Measurements from ENCODE around the gene DCUN1D5.
A peak's percentile ranks its signal among the peaks of the same experiment; 100 is the strongest.

The DCUN1D5 gene

GRCh38 chr11:103091801-103092524 lies at the start of gene DCUN1D5:
DCUN1D5 (minus strand) TSS chr11:103092160; CDS start chr11:103091872, 288 bp downstream.
- Mint-ChIP-seq H3K4me1 (ENCODE audit: low read depth) (peaks cover 24% of the 10 kb centered on the region), H3K9me3 (peaks cover 5% of the 10 kb centered on the region), H3K36me3 (ENCODE audit: low read depth) (peaks cover 3% of the 10 kb centered on the region), H3K27ac (peak within 1 kb of the TSS; percentile 94), H3K27me3 (ENCODE audit: low read depth) (no peaks in the 10 kb centered on the region), H3K4me3 (peak within 1 kb of the TSS; percentile 90)

DNA sequence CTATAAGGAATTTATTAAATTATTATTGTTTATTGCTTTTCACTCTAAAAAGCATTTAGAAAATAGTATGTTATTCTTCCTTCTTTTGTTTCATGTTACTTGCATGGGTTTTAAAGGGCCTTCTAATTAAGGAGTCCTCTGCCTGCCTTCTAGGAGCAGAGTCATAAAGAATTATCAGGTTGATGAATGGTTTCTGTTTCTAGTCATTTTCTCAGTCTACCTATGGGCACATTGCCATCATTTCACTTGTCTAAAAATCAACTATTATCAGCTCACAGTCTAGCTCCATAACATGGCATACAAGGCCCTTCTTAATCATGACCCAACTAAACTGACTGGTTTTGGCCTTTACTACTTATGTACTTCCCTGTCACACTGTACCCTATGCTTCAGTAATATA lies 33.5 kb upstream of the DCUN1D5 start:
- no peaks in the 10 kb centered on the region for H3K36me3 Mint-ChIP-seq (ENCODE audit: low read depth)
- H3K27me3 Mint-ChIP-seq (ENCODE audit: low read depth) = no peaks in the 10 kb centered on the region
- H3K4me1 Mint-ChIP-seq (ENCODE audit: low read depth) = no peaks in the 10 kb centered on the region
- H3K27ac Mint-ChIP-seq = no peak overlapping the region
- H3K9me3 Mint-ChIP-seq = no peaks in the 10 kb centered on the region
- H3K4me3 Mint-ChIP-seq = no peak overlapping the region

- no peak overlapping the region for H3K4me3 Mint-ChIP-seq
- no peak overlapping the region for H3K27ac Mint-ChIP-seq
- no peaks in the 10 kb centered on the region for H3K4me1 Mint-ChIP-seq (ENCODE audit: low read depth)
- H3K27me3 Mint-ChIP-seq (ENCODE audit: low read depth) = no peaks in the 10 kb centered on the region
- H3K9me3 Mint-ChIP-seq = no peaks in the 10 kb centered on the region
- H3K36me3 Mint-ChIP-seq (ENCODE audit: low read depth) = no peaks in the 10 kb centered on the region
Observed at GRCh38 chr11:103114836-103115235, 22.9 kb upstream of the DCUN1D5 start.

- Mint-ChIP-seq H3K4me1 (ENCODE audit: low read depth) (peaks cover 5% of the 10 kb centered on the region), H3K27ac (no peak overlapping the region), H3K9me3 (no peaks in the 10 kb centered on the region), H3K36me3 (ENCODE audit: low read depth) (no peaks in the 10 kb centered on the region), H3K4me3 (no peak overlapping the region), H3K27me3 (ENCODE audit: low read depth) (peaks cover 4% of the 10 kb centered on the region)
Observed at GRCh38 chr11:103112364-103112763, 20.4 kb upstream of the DCUN1D5 start.

DNA sequence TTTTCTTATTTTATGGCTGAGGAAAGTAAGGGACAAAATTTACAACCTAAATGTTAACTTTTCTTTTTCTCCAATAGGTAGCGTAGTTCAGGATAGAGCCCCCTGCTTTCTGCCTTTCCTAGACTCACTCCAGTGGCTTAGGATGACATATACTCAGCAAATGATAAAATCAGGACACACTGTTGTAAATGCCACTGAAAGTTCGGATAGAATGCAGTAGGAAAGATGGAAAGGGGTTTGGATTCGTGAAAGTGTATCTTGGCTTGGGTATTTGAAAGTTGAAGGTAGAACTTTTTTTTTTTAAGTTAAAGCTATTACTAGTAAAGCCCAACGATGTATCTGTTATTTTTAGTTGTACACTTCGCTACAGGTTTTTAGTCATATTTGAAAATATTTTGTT lies 19.4 kb upstream of the DCUN1D5 start:
- peaks cover 5% of the 10 kb centered on the region for H3K4me1 Mint-ChIP-seq (ENCODE audit: low read depth)

GRCh38 chr11:103110391-103110790 lies 18.4 kb upstream of the DCUN1D5 start:
- Mint-ChIP-seq H3K36me3 (ENCODE audit: low read depth) (no peaks in the 10 kb centered on the region), H3K27me3 (ENCODE audit: low read depth) (peaks cover 8% of the 10 kb centered on the region), H3K4me3 (peak overlapping the region; percentile 99), H3K4me1 (ENCODE audit: low read depth) (peaks cover 5% of the 10 kb centered on the region), H3K27ac (no peak overlapping the region), H3K9me3 (no peaks in the 10 kb centered on the region)

More for the DNA sequence above, 19.4 kb upstream of the DCUN1D5 start:
- H3K27ac Mint-ChIP-seq = no peak overlapping the region
- no peak overlapping the region for H3K4me3 Mint-ChIP-seq
- H3K36me3 Mint-ChIP-seq (ENCODE audit: low read depth) = no peaks in the 10 kb centered on the region
- no peaks in the 10 kb centered on the region for H3K9me3 Mint-ChIP-seq
- H3K27me3 Mint-ChIP-seq (ENCODE audit: low read depth) = peaks cover 4% of the 10 kb centered on the region

DNA sequence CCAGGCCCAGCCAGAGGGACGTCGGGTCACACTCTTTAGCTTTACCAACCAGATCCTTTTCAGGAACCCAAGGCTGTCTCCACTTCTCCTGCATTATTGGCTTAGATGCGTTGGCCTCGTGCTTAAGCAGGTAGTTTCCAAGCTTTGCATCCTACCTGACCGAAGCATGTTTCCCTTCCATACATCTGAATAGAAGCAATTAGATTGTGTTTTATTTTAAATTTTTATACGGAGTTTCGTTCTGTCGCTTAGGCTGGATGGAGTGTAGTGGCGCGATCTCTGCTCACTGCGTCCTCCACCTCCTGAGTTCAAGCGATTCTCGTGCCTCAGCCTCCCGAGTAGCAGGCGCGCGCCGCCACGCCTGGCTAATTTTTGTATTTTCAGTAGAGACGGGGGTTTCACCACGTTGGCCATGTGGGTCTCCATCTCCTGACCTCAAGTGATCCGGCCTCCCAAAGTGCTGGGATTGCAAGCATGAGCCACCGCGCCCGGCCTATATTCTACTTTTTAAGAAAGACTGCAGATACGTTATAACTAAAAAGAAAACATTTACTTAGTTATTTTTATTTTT lies 17.9 kb upstream of the DCUN1D5 start:
- Mint-ChIP-seq H3K27me3 (ENCODE audit: low read depth) (peaks cover 8% of the 10 kb centered on the region), H3K9me3 (no peaks in the 10 kb centered on the region), H3K4me1 (ENCODE audit: low read depth) (peaks cover 5% of the 10 kb centered on the region), H3K4me3 (peak overlapping the region; percentile 99), H3K27ac (peak overlapping the region; percentile 92), H3K36me3 (ENCODE audit: low read depth) (no peaks in the 10 kb centered on the region)

GRCh38 chr11:103108933-103109817 lies 17.2 kb upstream of the DCUN1D5 start, which contains the start of gene DYNC2H1:
DYNC2H1 (plus strand) TSS chr11:103109426; CDS start chr11:103109575, 149 bp downstream.
- peak within 1 kb of the TSS; percentile 92 for H3K27ac Mint-ChIP-seq
- peaks cover 5% of the 10 kb centered on the region for H3K4me1 Mint-ChIP-seq (ENCODE audit: low read depth)
- peaks cover 13% of the 10 kb centered on the region for H3K27me3 Mint-ChIP-seq (ENCODE audit: low read depth)
- no peaks in the 10 kb centered on the region for H3K9me3 Mint-ChIP-seq
- no peaks in the 10 kb centered on the region for H3K36me3 Mint-ChIP-seq (ENCODE audit: low read depth)
- peak within 1 kb of the TSS; percentile 99 for H3K4me3 Mint-ChIP-seq

DNA sequence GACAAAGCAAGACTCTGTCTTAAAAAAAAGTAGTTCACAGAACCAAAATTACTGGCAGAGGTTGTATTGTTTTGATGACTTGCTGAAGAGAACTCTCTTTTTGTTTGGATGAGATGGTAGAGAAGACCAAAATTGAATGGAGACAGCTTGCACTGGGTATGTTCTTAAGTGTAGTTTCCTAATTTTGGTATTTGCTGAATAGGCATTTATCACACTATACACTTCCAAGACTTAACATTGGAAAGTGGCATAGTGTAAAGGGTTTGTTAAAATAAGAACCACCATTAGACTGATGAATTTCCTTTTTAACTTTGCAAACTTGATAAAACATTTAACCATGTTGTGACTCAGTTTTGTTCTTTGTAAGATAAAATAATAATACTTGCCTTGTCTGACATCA lies 5.3 kb upstream of the DCUN1D5 start:
- Mint-ChIP-seq H3K36me3 (ENCODE audit: low read depth) (peaks cover 1% of the 10 kb centered on the region), H3K27me3 (ENCODE audit: low read depth) (peaks cover 9% of the 10 kb centered on the region), H3K27ac (no peak overlapping the region), H3K9me3 (peaks cover 5% of the 10 kb centered on the region), H3K4me3 (no peak overlapping the region), H3K4me1 (ENCODE audit: low read depth) (peaks cover 3% of the 10 kb centered on the region)

- Mint-ChIP-seq H3K4me3 (peak overlapping the region; percentile 90), H3K27me3 (ENCODE audit: low read depth) (no peaks in the 10 kb centered on the region), H3K9me3 (peaks cover 5% of the 10 kb centered on the region), H3K27ac (peak overlapping the region; percentile 94), H3K36me3 (ENCODE audit: low read depth) (peaks cover 3% of the 10 kb centered on the region), H3K4me1 (ENCODE audit: low read depth) (peaks cover 26% of the 10 kb centered on the region)
Observed at GRCh38 chr11:103091064-103091800, 728 bp downstream of the DCUN1D5 start.

DNA sequence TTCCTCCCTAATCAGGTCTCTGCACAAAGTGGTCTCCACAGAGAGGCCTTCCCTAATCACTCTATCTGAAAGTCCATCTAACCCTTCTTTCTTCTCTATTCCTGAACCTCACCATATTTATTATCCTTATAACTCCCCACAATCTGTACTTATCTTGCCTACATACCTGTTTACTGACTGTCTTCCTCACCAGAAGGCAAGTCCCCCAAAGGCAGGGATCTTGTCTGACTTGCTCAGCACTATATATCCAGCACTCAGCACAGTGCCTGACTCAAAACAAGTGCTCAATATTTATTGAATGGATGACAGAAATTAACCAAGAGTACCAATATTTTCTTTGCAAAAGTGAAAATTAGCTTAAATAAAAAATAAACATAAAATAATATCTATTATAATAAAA lies 5.5 kb downstream of the DCUN1D5 start:
- peak overlapping the region; percentile 32 for H3K27ac Mint-ChIP-seq
- H3K4me3 Mint-ChIP-seq = no peak overlapping the region
- H3K27me3 Mint-ChIP-seq (ENCODE audit: low read depth) = no peaks in the 10 kb centered on the region
- H3K4me1 Mint-ChIP-seq (ENCODE audit: low read depth) = peaks cover 24% of the 10 kb centered on the region
- peaks cover 5% of the 10 kb centered on the region for H3K36me3 Mint-ChIP-seq (ENCODE audit: low read depth)
- H3K9me3 Mint-ChIP-seq = no peaks in the 10 kb centered on the region

DNA sequence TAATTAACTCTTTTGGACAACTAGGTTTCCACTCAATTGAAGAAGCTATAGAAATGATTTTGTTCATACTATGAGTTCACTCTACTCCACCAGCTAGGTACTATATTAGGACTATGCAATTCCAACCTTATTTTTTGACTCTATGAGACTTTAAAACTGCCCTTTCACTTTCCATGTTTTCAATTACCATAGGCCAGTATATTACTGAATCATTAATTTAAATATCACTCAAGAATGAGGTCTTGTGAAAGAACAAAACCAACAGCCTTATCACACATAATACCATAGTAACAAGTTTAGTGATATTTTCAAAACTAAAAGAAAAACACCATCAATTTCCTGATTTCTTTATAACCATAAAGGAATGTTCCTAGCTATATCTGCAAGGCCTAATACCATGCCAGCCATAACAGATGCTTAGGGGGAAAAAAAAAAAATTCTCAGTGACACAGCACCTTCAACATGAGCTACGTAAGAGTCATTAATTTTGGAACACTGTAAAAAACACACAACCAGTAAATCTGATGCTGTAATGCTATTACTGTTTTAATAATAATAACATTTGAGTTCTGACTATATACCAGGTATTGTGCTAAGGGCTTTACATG lies 6.1 kb downstream of the DCUN1D5 start:
- no peak overlapping the region for H3K27ac Mint-ChIP-seq

GRCh38 chr11:103079833-103080232 lies 12.1 kb downstream of the DCUN1D5 start:
- no peaks in the 10 kb centered on the region for H3K4me1 Mint-ChIP-seq (ENCODE audit: low read depth)
- no peak overlapping the region for H3K4me3 Mint-ChIP-seq
- H3K36me3 Mint-ChIP-seq (ENCODE audit: low read depth) = peaks cover 24% of the 10 kb centered on the region
- no peaks in the 10 kb centered on the region for H3K9me3 Mint-ChIP-seq
- no peak overlapping the region for H3K27ac Mint-ChIP-seq
- H3K27me3 Mint-ChIP-seq (ENCODE audit: low read depth) = no peaks in the 10 kb centered on the region

More for the DNA sequence above, 6.1 kb downstream of the DCUN1D5 start:
- no peak overlapping the region for H3K4me3 Mint-ChIP-seq
- peaks cover 20% of the 10 kb centered on the region for H3K4me1 Mint-ChIP-seq (ENCODE audit: low read depth)
- H3K27me3 Mint-ChIP-seq (ENCODE audit: low read depth) = no peaks in the 10 kb centered on the region
- no peaks in the 10 kb centered on the region for H3K9me3 Mint-ChIP-seq
- H3K36me3 Mint-ChIP-seq (ENCODE audit: low read depth) = peaks cover 5% of the 10 kb centered on the region

DNA sequence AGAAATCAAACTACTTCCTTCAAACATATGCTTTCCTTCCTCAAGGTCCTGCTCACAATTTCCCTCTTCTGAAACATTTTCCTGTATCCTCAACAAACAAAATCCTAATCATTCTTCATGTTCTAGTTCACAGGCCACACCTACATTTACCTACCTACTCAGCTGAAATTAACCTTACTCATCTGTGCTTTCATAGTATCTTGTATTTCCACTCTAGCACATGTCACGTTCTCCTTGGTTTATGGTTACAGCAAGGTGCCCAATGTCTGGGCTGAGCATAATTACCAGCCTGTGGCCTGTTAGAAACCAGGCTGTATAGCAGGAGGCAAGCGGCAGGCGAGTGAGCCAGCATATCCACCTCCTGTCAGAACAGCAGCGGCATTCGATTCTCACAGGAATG lies 13.2 kb downstream of the DCUN1D5 start:
- no peak overlapping the region for H3K27ac Mint-ChIP-seq
- no peak overlapping the region for H3K4me3 Mint-ChIP-seq
- H3K36me3 Mint-ChIP-seq (ENCODE audit: low read depth) = peaks cover 27% of the 10 kb centered on the region
- no peaks in the 10 kb centered on the region for H3K27me3 Mint-ChIP-seq (ENCODE audit: low read depth)
- no peaks in the 10 kb centered on the region for H3K9me3 Mint-ChIP-seq
- no peaks in the 10 kb centered on the region for H3K4me1 Mint-ChIP-seq (ENCODE audit: low read depth)
